Liver (tissue), 9 donors: ENCODE results near the gene TIE1. TPM values are rescaled to one million over a fixed set of nuclear protein-coding genes. Genes with fewer than 3 reads are reported as not detected.

ENCODE experiments used
- DNase-seq: peaks from one replicate; pipeline ENCODE4 v3.0.0-alpha.2; 2017; ENCODE audit warnings: low spot score
- H3K27ac ChIP-seq, 2 donors: one replicate each; pipeline ENCODE4 v1.7.0; 2013; ENCODE audit warnings: inconsistent platforms in 2 of 2, low read length in 2 of 2, control low read depth in 1 of 2, low read depth in 1 of 2, mild to moderate bottlenecking in 1 of 2
- H3K27me3 ChIP-seq, 4 donors: one replicate each; pipeline versions ENCODE4 v1.6.1 to v1.7.0; 2013; ENCODE audit warnings: low read length in 3 of 4, inconsistent platforms in 1 of 4, mild to moderate bottlenecking in 1 of 4, moderate library complexity in 1 of 4; ENCODE audit not compliant: control insufficient read depth in 4 of 4, insufficient read depth in 4 of 4
- H3K36me3 ChIP-seq, 4 donors: one replicate each; pipeline versions ENCODE4 v1.6.1 to v1.7.0; 2013; ENCODE audit warnings: low read length in 3 of 4, mild to moderate bottlenecking in 3 of 4, low read depth in 1 of 4, moderate library complexity in 1 of 4; ENCODE audit not compliant: control insufficient read depth in 4 of 4, insufficient read depth in 3 of 4
- H3K4me1 ChIP-seq, 4 donors: one replicate each; pipeline versions ENCODE4 v1.6.1 to v1.7.0; 2013; ENCODE audit warnings: low read length in 3 of 4, mild to moderate bottlenecking in 3 of 4, moderate library complexity in 1 of 4; ENCODE audit not compliant: control insufficient read depth in 4 of 4, insufficient read depth in 4 of 4
- H3K4me3 ChIP-seq, 3 donors: one replicate each; pipeline versions ENCODE4 v1.6.1 to v1.7.0; 2013; ENCODE audit warnings: low read length in 3 of 3, control low read depth in 1 of 3, low read depth in 1 of 3, mild to moderate bottlenecking in 1 of 3
- H3K9ac ChIP-seq, 2 donors: one replicate each; pipeline ENCODE4 v1.7.0; 2013; ENCODE audit warnings: low read length in 2 of 2, mild to moderate bottlenecking in 2 of 2, moderate library complexity in 2 of 2, control low read depth in 1 of 2, low read depth in 1 of 2
- H3K9me3 ChIP-seq, 4 donors: one replicate each; pipeline versions ENCODE4 v1.6.1 to v1.7.0; 2013; ENCODE audit warnings: low read length in 3 of 4; ENCODE audit not compliant: control insufficient read depth in 4 of 4
- CTCF ChIP-seq: fragments of 150-350 bp; IDR thresholded peaks from 2 replicates; pipeline ENCODE4 v1.5.1; 2017; ENCODE audit warnings: improper control_type of control experiment, low read depth, low read length; ENCODE audit not compliant: missing input control
- FOXA1 ChIP-seq: IDR thresholded peaks from 2 replicates; pipeline ENCODE4 v1.6.1; 2016; ENCODE audit warnings: antibody characterized with exemption
- FOXA2 ChIP-seq: IDR thresholded peaks from 2 replicates; pipeline ENCODE4 v1.6.1; 2016; ENCODE audit warnings: antibody characterized with exemption
- GABPA ChIP-seq, 2 donors: IDR thresholded peaks in 1 of 2; conservative IDR thresholded peaks in 1 of 2; 2 replicates each; pipeline ENCODE4 v1.6.1; 2016; ENCODE audit warnings: antibody characterized with exemption in 2 of 2, mild to moderate bottlenecking in 1 of 2, moderate library complexity in 1 of 2
- HNF4A ChIP-seq, 2 donors: conservative IDR thresholded peaks; 2 replicates each; pipeline ENCODE4 v1.6.1; 2016; ENCODE audit warnings: antibody characterized with exemption in 2 of 2, mild to moderate bottlenecking in 2 of 2
- HNF4G ChIP-seq: IDR thresholded peaks from 2 replicates; pipeline ENCODE4 v1.6.1; 2016; ENCODE audit warnings: antibody characterized with exemption
- JUND ChIP-seq, 2 donors: IDR thresholded peaks; 2 replicates each; pipeline ENCODE4 v1.6.1; 2016; ENCODE audit warnings: antibody characterized with exemption in 2 of 2
- NR2F2 ChIP-seq: IDR thresholded peaks from 2 replicates; pipeline ENCODE4 v1.6.1; 2016; ENCODE audit warnings: antibody characterized with exemption
- RAD21 ChIP-seq, 2 donors: IDR thresholded peaks; 2 replicates each; pipeline ENCODE4 v1.6.1; 2016; ENCODE audit warnings: antibody characterized with exemption in 2 of 2, mild to moderate bottlenecking in 2 of 2
- RXRA ChIP-seq, 2 donors: IDR thresholded peaks; 2 replicates each; pipeline ENCODE4 v1.6.1; 2017 to 2018; ENCODE audit warnings: antibody characterized with exemption in 2 of 2, mild to moderate bottlenecking in 1 of 2
- SP1 ChIP-seq: IDR thresholded peaks from 2 replicates; pipeline ENCODE4 v1.6.1; 2018; ENCODE audit warnings: antibody characterized with exemption, mild to moderate bottlenecking
- TAF1 ChIP-seq: conservative IDR thresholded peaks from 2 replicates; pipeline ENCODE4 v1.6.1; 2016; ENCODE audit warnings: antibody characterized with exemption, mild to moderate bottlenecking
- WGBS: extraction: QIAGEN DNeasy Blood & Tissue Kit; methylation state at CpG from one replicate; pipeline ENCODE4 v1.1.7; 2013; 5-methylcytosine and 5-hydroxymethylcytosine counted together
- polyA plus RNA-seq, 2 donors: library from polyadenylated mRNA; stranded (reverse) in 1 of 2; unstranded in 1 of 2; fragments of 200-250 nt in 1 of 2; fragments of >200 nt in 1 of 2; fragmentation: Nextera tagmentation in 1 of 2; extraction: Ambion mirVana in 1 of 2; gene quantifications; one replicate each; pipeline versions ENCODE4 v1.2.1 to v1.2.3, GENCODE V29; 2013 to 2015
- total RNA-seq, 2 donors: library from RNA; depleted of rRNA; stranded (reverse); fragments of >200 nt; gene quantifications; one replicate each; pipeline ENCODE4 v1.2.3, GENCODE V29; 2014
- TF ChIP-seq, protein P1 (sequence below): IDR thresholded peaks from 2 replicates; pipeline ENCODE4 v1.6.1; 2016; ENCODE audit warnings: antibody characterized with exemption
- TF ChIP-seq, protein P2 (sequence below): IDR thresholded peaks from 2 replicates; pipeline ENCODE4 v1.6.1; 2016; ENCODE audit warnings: antibody characterized with exemption, mild to moderate bottlenecking
- TF ChIP-seq, protein P3 (sequence below): IDR thresholded peaks from 2 replicates; pipeline ENCODE4 v1.6.1; 2016; ENCODE audit warnings: antibody characterized with exemption
- TF ChIP-seq, protein P4 (sequence below): IDR thresholded peaks from 2 replicates; pipeline ENCODE4 v1.6.1; 2016; ENCODE audit warnings: antibody characterized with exemption
- donor health status: healthy.
- donor health status: healthy.
- donor health status: healthy.
- donor health status: healthy.
- donor health status: healthy.

TIE1 gene
- total and polyA plus RNA-seq, 4 donors, result 3.6 to 17.6 (median 8.9) TPM

- Histone ChIP-seq H3K27me3 (no peaks in the 10 kb centered on the region), H3K27ac (no peak overlapping the region), H3K9me3 (no peaks in the 10 kb centered on the region), H3K36me3 (no peaks in the 10 kb centered on the region), H3K9ac (no peak overlapping the region), H3K4me3 (no peak overlapping the region), H3K4me1 (peaks cover 6 to 14% (median 12%) of the 10 kb centered on the region in 4 donors)
- TF ChIP-seq HNF4G (no peak), RAD21 (IDR thresholded peaks at IDR 0.05) (no peak)
- TF ChIP-seq, protein P1, sequence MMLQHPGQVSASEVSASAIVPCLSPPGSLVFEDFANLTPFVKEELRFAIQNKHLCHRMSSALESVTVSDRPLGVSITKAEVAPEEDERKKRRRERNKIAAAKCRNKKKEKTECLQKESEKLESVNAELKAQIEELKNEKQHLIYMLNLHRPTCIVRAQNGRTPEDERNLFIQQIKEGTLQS, result no peak
- 96% methylated on average over 2 of the region's 2 CpGs for WGBS
- DNase-seq, result no peak
These were observed 54.2 kb downstream of the TIE1 start for GRCh38 chr1:43354936-43355335.

DNA sequence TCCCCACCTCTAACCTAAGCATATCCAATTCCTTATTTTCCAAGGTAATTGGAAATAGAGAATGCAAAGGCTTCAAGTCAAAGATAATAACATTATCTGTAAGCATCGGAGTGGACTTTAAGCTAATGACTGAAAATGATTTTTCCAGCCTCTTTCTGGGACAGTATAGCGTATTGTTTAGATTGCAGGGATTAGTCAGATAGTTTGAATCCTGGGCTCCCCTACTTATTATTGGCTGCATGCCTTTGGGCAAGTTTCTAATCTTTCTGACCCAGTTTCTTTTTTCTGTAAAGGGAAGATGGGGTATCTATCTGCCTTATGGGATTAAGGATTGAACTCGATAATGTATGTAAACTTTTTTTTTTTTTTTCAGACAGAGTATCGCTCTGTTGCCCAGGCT, 56.5 kb downstream of the TIE1 start:
- Histone ChIP-seq H3K27ac (no peak overlapping the region), H3K9ac (no peak overlapping the region), H3K4me1 (peaks cover 6 to 14% (median 12%) of the 10 kb centered on the region in 4 donors), H3K27me3 (no peaks in the 10 kb centered on the region), H3K36me3 (peaks cover 0 to 13% (median 4%) of the 10 kb centered on the region in 4 donors), H3K4me3 (no peak overlapping the region), H3K9me3 (no peaks in the 10 kb centered on the region)
- TF ChIP-seq FOXA2 (no peak), SP1 (no peak), HNF4A (conservative IDR thresholded peaks at IDR 0.05) (no peak), NR2F2 (no peak), RAD21 (IDR thresholded peaks at IDR 0.05) (no peak), GABPA (IDR thresholded peaks at IDR 0.05 in 1 of 2, conservative IDR thresholded peaks at IDR 0.05 in 1 of 2) (no peak), FOXA1 (no peak), JUND (IDR thresholded peaks at IDR 0.05) (no peak), HNF4G (no peak), RXRA (IDR thresholded peaks at IDR 0.05) (no peak), CTCF (no peak), TAF1 (no peak)
- TF ChIP-seq, protein P2, sequence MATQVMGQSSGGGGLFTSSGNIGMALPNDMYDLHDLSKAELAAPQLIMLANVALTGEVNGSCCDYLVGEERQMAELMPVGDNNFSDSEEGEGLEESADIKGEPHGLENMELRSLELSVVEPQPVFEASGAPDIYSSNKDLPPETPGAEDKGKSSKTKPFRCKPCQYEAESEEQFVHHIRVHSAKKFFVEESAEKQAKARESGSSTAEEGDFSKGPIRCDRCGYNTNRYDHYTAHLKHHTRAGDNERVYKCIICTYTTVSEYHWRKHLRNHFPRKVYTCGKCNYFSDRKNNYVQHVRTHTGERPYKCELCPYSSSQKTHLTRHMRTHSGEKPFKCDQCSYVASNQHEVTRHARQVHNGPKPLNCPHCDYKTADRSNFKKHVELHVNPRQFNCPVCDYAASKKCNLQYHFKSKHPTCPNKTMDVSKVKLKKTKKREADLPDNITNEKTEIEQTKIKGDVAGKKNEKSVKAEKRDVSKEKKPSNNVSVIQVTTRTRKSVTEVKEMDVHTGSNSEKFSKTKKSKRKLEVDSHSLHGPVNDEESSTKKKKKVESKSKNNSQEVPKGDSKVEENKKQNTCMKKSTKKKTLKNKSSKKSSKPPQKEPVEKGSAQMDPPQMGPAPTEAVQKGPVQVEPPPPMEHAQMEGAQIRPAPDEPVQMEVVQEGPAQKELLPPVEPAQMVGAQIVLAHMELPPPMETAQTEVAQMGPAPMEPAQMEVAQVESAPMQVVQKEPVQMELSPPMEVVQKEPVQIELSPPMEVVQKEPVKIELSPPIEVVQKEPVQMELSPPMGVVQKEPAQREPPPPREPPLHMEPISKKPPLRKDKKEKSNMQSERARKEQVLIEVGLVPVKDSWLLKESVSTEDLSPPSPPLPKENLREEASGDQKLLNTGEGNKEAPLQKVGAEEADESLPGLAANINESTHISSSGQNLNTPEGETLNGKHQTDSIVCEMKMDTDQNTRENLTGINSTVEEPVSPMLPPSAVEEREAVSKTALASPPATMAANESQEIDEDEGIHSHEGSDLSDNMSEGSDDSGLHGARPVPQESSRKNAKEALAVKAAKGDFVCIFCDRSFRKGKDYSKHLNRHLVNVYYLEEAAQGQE, result no peak
- TF ChIP-seq, protein P3, sequence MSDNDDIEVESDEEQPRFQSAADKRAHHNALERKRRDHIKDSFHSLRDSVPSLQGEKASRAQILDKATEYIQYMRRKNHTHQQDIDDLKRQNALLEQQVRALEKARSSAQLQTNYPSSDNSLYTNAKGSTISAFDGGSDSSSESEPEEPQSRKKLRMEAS, result no peak
- TF ChIP-seq, protein P4, sequence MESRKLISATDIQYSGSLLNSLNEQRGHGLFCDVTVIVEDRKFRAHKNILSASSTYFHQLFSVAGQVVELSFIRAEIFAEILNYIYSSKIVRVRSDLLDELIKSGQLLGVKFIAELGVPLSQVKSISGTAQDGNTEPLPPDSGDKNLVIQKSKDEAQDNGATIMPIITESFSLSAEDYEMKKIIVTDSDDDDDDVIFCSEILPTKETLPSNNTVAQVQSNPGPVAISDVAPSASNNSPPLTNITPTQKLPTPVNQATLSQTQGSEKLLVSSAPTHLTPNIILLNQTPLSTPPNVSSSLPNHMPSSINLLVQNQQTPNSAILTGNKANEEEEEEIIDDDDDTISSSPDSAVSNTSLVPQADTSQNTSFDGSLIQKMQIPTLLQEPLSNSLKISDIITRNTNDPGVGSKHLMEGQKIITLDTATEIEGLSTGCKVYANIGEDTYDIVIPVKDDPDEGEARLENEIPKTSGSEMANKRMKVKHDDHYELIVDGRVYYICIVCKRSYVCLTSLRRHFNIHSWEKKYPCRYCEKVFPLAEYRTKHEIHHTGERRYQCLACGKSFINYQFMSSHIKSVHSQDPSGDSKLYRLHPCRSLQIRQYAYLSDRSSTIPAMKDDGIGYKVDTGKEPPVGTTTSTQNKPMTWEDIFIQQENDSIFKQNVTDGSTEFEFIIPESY, result no peak
- 96% methylated on average over 4 of the region's 4 CpGs for WGBS
- DNase-seq, result no peak
